IMR-90 (cell line): ENCODE data around the gene PSMB5.

Source experiments
- CEBPB ChIP-seq: IDR thresholded peaks from 2 replicates; pipeline ENCODE4 v1.6.1; 2012; ENCODE audit warnings: low read depth, low read length, improper control_type of control experiment
- MXI1 ChIP-seq: IDR thresholded peaks from 2 replicates; pipeline ENCODE4 v1.6.1; 2012; ENCODE audit warnings: low read depth, mild to moderate bottlenecking, low read length, moderate library complexity, borderline replicate concordance
- POLR2A ChIP-seq: IDR thresholded peaks from 2 replicates; pipeline ENCODE4 v1.6.1; 2012; ENCODE audit warnings: mild to moderate bottlenecking, low read depth, low read length
- TF ChIP-seq, protein P1 (sequence below): conservative IDR thresholded peaks from 2 replicates; pipeline ENCODE4 v1.5.1; 2012; ENCODE audit warnings: mild to moderate bottlenecking, low read depth, low read length, improper control_type of control experiment

DNA sequence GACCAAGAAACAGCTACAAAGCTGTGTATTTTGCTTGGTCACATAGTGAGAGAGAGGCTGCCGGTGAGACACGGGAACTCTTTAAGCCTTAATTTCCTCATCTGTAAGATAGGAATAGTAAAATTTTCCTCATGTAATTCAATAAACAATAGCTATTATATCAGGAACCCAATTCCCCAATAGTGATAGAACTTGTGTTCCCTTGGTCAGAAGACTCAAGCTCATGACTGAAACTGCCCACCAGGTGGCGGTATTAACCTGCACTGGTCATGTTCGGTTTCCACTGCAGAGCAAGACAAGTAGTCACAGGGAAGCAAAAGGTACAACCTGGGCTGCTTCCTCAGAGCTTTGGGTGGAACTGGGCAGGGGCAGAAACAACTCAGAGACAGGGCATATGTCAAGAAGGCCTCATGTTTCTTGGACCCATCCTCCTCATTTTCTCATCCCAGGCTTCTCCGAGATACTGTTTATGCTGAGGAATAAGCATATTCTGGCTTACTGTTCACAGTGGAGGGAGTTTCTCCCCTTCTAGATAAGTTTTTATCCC lies 48.1 kb downstream of the PSMB5 start:
- no peak for TF ChIP-seq POLR2A
- no peak for TF ChIP-seq MXI1
- no peak for TF ChIP-seq CEBPB
- TF ChIP-seq, protein P1, sequence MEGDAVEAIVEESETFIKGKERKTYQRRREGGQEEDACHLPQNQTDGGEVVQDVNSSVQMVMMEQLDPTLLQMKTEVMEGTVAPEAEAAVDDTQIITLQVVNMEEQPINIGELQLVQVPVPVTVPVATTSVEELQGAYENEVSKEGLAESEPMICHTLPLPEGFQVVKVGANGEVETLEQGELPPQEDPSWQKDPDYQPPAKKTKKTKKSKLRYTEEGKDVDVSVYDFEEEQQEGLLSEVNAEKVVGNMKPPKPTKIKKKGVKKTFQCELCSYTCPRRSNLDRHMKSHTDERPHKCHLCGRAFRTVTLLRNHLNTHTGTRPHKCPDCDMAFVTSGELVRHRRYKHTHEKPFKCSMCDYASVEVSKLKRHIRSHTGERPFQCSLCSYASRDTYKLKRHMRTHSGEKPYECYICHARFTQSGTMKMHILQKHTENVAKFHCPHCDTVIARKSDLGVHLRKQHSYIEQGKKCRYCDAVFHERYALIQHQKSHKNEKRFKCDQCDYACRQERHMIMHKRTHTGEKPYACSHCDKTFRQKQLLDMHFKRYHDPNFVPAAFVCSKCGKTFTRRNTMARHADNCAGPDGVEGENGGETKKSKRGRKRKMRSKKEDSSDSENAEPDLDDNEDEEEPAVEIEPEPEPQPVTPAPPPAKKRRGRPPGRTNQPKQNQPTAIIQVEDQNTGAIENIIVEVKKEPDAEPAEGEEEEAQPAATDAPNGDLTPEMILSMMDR, result peak; percentile 94
